GM12892 (cell line): ENCODE results near the gene VPS35L.

Source experiments
- DNase-seq: peaks from one replicate; pipeline ENCODE4 v3.0.0; 2011; ENCODE audit not compliant: insufficient read length
- FAIRE-seq: peaks from 2 replicates; lab custom pipeline; 2011; peaks lifted over from hg19 to GRCh38; lab: Jason Lieb, UNC
- POLR2A ChIP-seq: IDR thresholded peaks from 2 replicates; pipeline ENCODE4 v1.6.1; 2011; ENCODE audit warnings: low read depth, low read length, control low read depth
- POLR2AphosphoS5 ChIP-seq: IDR thresholded peaks from 2 replicates; pipeline ENCODE4 v1.6.1; 2011; ENCODE audit warnings: low read depth, low read length, control low read depth
- TAF1 ChIP-seq: IDR thresholded peaks from 2 replicates; pipeline ENCODE4 v1.6.1; 2011; ENCODE audit warnings: low read depth, mild to moderate bottlenecking, control low read depth, low read length, borderline replicate concordance

The VPS35L gene

GRCh38 chr16:19582050-19582831 is 26.7 kb downstream of the VPS35L start:
- no peak for FAIRE-seq
- TF ChIP-seq TAF1: no peak
- TF ChIP-seq POLR2AphosphoS5: no peak
- TF ChIP-seq POLR2A: no peak
- no peak for DNase-seq

- no peak for DNase-seq
- TF ChIP-seq POLR2AphosphoS5 (no peak), POLR2A (no peak), TAF1 (no peak)
- FAIRE-seq: peak; percentile 72
Measured at GRCh38 chr16:19583665-19584300, 28.3 kb downstream of the VPS35L start.

DNA sequence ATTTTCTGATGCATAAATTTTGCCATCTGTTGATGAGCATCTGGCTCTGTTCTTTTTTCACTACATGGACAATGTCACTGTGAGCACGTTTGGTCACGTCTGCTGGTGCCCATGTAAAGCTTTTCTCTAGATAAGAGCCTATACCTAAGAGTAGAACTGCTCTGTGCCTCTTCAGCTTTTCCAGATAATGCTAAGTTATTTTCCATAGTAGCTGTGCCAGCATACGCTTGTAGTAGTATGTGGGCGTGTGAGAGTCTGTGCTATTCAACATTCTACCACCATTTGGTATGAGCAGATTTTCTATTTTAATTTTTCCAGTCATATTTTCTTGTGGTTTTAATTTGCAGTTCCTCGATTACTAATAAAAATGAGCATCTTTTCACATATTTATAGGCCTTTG is 33.2 kb downstream of the VPS35L start:
- TF ChIP-seq TAF1 (no peak), POLR2A (no peak), POLR2AphosphoS5 (no peak)
- FAIRE-seq: no peak
- DNase-seq: no peak

GRCh38 chr16:19589106-19589505 is 33.6 kb downstream of the VPS35L start:
- DNase-seq (no peak), FAIRE-seq (no peak)
- TF ChIP-seq POLR2AphosphoS5 (no peak), POLR2A (no peak)

DNA sequence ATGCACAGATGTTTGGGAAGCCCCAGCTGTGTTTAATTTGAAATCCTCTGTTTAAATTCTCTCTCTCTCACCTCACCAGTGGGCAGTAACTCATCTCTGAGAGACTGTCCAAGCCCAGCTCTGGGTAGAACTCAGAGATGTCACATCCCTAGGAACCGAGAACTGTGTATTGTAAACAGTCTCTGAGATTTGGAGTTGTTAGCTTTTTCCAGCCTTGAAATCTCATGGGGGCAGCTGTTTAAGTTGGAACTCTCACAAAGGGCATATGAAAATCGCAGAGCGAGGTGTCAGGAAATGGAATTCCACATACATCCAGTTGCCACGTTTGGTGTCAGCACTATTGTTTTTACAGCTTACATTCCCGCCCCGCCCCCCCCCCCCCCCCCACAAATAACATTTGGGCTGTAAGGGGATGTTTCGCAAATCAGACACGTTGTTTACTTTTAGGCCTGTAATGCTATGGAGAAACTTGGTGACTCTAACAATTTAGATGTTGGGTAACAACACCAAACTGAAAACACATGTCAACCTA is 34.3 kb downstream of the VPS35L start:
- DNase-seq: no peak
- no peak for FAIRE-seq
- TF ChIP-seq POLR2A (no peak), TAF1 (no peak), POLR2AphosphoS5 (no peak)

GRCh38 chr16:19595043-19595767 is 39.7 kb downstream of the VPS35L start:
- TF ChIP-seq TAF1: no peak
- no peak for TF ChIP-seq POLR2A
- no peak for TF ChIP-seq POLR2AphosphoS5
- no peak for FAIRE-seq
- DNase-seq: no peak

DNA sequence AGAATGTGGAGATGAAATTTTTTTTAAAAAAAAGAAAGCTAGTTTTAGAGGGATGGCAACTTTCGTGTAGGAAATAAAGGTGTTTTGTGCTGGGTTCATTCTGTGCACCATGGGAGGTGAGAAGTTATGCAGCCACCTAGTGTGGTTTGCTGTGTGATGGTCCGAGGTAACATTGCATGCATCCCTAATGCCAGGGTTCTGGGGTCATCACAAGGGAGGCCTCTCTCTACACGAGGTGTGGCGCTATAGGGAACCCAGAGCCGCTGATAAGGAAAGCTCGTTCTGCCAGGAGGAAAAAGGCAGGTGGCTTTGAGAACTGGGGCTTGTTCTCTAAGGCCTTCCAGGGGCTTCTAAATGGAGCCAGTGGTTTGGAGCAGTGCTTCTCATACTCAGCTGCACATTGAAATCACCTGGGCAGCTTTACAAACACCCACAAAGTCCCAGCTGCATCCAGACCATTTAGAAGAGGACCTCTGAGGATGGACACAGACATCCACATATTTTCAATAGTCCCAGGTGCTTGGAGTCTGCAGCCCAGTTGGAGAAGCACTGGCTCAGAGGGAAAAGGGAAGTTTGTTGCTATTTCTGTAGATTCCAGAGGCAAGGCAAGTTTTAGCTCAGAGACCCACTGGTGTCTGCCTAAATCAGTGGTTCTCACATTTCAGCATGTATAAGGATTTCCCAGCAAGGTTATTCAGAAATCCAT is 43.5 kb downstream of the VPS35L start:
- FAIRE-seq (no peak), DNase-seq (no peak)
- TF ChIP-seq TAF1: no peak

DNA sequence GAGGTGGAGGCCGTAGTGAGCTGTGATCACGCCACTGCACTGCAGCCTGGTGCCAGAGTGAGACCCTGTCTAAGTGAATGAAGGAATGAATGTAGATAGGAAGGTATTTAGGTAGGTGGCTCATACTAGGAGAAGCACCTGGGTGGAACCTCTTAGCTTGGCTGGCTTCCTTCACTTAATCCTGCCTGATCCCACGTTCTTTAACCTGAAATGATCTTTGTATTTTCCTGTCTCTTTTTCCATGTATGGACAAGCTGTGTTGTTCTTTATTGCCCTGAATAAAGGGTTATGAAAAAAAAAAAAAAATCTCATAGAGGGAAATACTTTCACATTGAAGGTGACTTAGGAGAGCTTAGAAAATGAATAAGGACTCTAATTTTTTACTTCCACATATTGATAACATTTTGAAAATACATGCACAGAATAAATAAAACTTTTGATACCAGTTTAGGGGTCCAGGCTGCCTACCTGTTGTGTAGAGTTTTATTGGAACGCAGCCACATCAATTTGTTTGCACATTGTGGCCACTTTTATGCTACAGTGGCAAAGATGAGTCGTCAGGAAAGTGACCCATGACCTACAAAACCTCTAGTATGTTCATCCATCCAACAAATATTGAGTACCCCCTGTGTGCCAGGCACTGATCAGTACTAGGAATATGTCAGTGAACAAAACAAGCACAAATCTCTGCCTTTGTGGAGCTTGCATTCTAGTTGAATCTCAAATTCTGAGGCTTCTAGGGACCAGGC is 44.6 kb downstream of the VPS35L start:
- TF ChIP-seq TAF1 (no peak), POLR2AphosphoS5 (no peak), POLR2A (no peak)
- FAIRE-seq (no peak), DNase-seq (no peak)

GRCh38 chr16:19601083-19601976 is 45.8 kb downstream of the VPS35L start:
- no peak for TF ChIP-seq POLR2A
- TF ChIP-seq POLR2AphosphoS5: no peak
- TF ChIP-seq TAF1: no peak
- DNase-seq (no peak), FAIRE-seq (no peak)

GRCh38 chr16:19604911-19605310 is 49.4 kb downstream of the VPS35L start:
- TF ChIP-seq POLR2AphosphoS5: no peak
- no peak for TF ChIP-seq POLR2A
- no peak for TF ChIP-seq TAF1
- no peak for DNase-seq
- no peak for FAIRE-seq
